ENCODE results near the gene LRRC43. TPM values are rescaled to one million over a fixed set of nuclear protein-coding genes. Genes with fewer than 3 reads are reported as not detected.

The LRRC43 gene
- total and polyA plus RNA-seq, 4 donors: 0.03 to 0.67 (median 0.13) TPM; not detected in 1

DNA sequence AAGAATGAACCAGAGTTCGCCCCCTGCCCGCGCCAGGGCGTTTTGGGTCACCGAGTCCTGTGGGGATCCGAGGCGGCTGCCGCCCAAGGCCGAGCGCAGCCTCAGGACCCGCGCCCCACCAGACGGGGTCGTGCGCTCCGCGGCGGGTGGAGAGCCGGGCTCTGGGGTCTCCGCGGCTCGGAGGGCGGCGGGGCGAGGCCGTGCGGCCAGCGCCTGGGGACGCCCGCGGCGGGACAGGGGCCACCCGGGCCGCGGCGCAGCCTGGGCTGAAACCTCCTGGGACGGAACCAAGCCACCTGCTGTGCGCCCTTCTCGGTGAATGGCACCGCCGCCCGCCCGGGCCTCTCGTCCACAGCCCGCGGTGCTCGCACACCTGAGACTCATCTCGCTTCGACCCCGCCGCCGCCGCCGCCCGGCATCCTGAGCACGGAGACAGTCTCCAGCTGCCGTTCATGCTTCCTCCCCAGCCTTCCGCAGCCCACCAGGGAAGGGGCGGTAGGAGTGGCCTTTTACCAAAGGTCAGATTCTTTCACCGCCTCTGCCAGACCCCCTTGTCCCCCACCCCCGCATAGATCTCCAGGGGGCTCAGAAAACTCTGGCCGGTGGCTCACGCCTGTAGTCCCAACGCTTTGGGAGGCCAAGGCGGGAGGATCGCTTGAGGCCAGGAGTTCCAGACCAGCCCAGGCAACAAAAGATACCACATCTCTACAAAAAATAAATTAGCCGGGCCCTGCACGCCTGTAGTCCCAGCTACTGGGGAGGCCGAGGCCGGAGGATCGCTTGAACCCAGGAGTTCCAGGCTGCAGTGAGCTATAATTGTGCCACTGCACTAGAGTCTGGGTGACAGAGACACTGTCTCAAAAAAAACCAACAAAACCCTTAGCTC is 21.5 kb downstream of the LRRC43 start:
- TF ChIP-seq HNF4G (IDR thresholded peaks at IDR 0.05) (no peak), EGR1 (IDR thresholded peaks at IDR 0.05; ENCODE audit: low read depth in 2 of 2) (no peak), TAF1 (conservative IDR thresholded peaks at IDR 0.05) (no peak), FOXA2 (IDR thresholded peaks at IDR 0.05) (no peak), YY1 (IDR thresholded peaks at IDR 0.05) (no peak), FOXA1 (IDR thresholded peaks at IDR 0.05) (no peak), RAD21 (IDR thresholded peaks at IDR 0.05) (no peak), JUND (IDR thresholded peaks at IDR 0.05) (no peak), SP1 (IDR thresholded peaks at IDR 0.05) (no peak), RXRA (IDR thresholded peaks at IDR 0.05) (no peak)
- TF ChIP-seq, protein P1, sequence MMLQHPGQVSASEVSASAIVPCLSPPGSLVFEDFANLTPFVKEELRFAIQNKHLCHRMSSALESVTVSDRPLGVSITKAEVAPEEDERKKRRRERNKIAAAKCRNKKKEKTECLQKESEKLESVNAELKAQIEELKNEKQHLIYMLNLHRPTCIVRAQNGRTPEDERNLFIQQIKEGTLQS (IDR thresholded peaks at IDR 0.05): no peak
- Histone ChIP-seq H3K4me1 (ENCODE audit: control insufficient read depth in 4 of 4, insufficient read depth in 4 of 4, low read length in 3 of 4) (peaks cover 9 to 20% (median 12%) of the 10 kb centered on the region in 4 donors), H3K27me3 (ENCODE audit: control insufficient read depth in 4 of 4, insufficient read depth in 4 of 4, low read length in 3 of 4) (peaks cover 0 to 4% (median 2%) of the 10 kb centered on the region in 4 donors), H3K9me3 (ENCODE audit: control insufficient read depth in 4 of 4, low read length in 3 of 4) (no peaks in the 10 kb centered on the region), H3K36me3 (ENCODE audit: control insufficient read depth in 4 of 4, insufficient read depth in 3 of 4, low read depth in 1 of 4, low read length in 3 of 4) (peaks cover 3 to 19% (median 10%) of the 10 kb centered on the region in 4 donors), H3K9ac (ENCODE audit: low read depth in 1 of 2, low read length in 2 of 2) (no peak overlapping the region), H3K4me3 (ENCODE audit: low read depth in 1 of 3, low read length in 3 of 3) (peak overlapping the region in 1 of 3 donors; percentile 66), H3K27ac (ENCODE audit: low read depth in 1 of 2, low read length in 2 of 2) (no peak overlapping the region)
- DNase-seq (ENCODE audit: low spot score): no peak
- 14% methylated on average over 71 of the region's 71 CpGs for WGBS

DNA sequence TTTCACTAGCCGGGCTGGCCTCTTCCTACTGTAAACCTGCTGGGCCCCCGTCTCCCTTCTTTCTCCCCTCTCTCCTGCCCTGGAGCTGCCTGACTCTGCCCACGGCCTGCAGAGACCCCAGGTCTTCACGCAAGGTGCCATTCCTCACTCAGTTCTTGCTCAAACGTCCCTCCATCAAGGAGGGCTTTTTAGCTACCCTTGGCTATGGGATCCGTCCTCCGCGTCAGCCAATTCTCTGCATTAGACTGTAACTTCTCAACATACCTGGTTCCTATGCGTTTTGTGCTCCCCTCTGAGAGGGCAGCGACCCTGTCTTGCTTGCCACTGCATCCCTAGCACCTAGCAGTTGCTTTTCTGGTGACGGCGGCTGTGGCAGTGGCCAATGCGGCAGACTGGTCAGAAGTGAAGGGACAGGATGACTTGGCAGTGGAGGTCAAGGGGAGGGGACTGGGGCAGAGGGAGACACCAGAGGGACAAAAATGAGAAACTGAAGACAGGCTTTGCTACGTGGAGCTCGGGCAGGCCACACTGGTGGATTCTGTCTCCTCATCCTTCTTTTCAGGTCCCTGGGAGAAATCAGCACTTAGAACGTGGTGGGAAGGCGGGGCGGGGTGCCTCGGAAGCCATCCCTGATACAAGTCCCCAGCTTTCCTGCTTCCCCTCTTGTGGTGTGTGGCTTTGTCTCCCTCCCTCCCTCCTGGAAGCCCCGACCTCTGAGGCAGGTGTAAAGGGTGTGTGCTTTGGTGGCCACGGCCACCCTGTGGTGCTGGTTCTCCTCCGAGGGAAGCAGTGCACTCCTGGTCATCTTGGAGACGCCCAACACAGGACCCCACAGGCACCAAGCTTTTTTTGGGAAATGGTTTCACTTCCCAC is 22.4 kb downstream of the LRRC43 start:
- Histone ChIP-seq H3K27ac (ENCODE audit: low read depth in 1 of 2, low read length in 2 of 2) (no peak overlapping the region), H3K9ac (ENCODE audit: low read depth in 1 of 2, low read length in 2 of 2) (no peak overlapping the region), H3K27me3 (ENCODE audit: control insufficient read depth in 4 of 4, insufficient read depth in 4 of 4, low read length in 3 of 4) (peaks cover 0 to 4% (median 2%) of the 10 kb centered on the region in 4 donors), H3K4me1 (ENCODE audit: control insufficient read depth in 4 of 4, insufficient read depth in 4 of 4, low read length in 3 of 4) (peaks cover 9 to 20% (median 12%) of the 10 kb centered on the region in 4 donors), H3K9me3 (ENCODE audit: control insufficient read depth in 4 of 4, low read length in 3 of 4) (no peaks in the 10 kb centered on the region), H3K36me3 (ENCODE audit: control insufficient read depth in 4 of 4, insufficient read depth in 3 of 4, low read depth in 1 of 4, low read length in 3 of 4) (peaks cover 6 to 26% (median 15%) of the 10 kb centered on the region in 4 donors), H3K4me3 (ENCODE audit: low read depth in 1 of 3, low read length in 3 of 3) (no peak overlapping the region)
- DNase-seq (ENCODE audit: low spot score): no peak
- TF ChIP-seq FOXA2 (IDR thresholded peaks at IDR 0.05) (no peak), TAF1 (conservative IDR thresholded peaks at IDR 0.05) (no peak), EGR1 (IDR thresholded peaks at IDR 0.05; ENCODE audit: low read depth in 2 of 2) (no peak), YY1 (IDR thresholded peaks at IDR 0.05) (no peak), SP1 (IDR thresholded peaks at IDR 0.05) (no peak)
- WGBS: 46% methylated on average over 23 of the region's 23 CpGs

DNA sequence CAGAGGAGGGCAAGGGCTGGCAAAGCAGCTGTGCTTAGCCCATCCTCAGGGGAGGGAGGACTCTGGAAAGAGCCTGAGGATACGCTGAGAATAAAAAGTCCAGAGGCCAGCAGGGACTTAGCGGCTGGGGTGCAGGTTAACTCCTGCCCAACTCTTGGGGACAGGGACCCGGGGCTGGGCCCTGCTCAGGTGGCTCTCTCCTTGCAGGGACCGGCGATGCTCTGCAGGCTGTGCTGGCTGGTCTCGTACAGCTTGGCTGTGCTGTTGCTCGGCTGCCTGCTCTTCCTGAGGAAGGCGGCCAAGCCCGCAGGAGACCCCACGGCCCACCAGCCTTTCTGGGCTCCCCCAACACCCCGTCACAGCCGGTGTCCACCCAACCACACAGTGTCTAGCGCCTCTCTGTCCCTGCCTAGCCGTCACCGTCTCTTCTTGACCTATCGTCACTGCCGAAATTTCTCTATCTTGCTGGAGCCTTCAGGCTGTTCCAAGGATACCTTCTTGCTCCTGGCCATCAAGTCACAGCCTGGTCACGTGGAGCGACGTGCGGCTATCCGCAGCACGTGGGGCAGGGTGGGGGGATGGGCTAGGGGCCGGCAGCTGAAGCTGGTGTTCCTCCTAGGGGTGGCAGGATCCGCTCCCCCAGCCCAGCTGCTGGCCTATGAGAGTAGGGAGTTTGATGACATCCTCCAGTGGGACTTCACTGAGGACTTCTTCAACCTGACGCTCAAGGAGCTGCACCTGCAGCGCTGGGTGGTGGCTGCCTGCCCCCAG is 23.4 kb downstream of the LRRC43 start:
- DNase-seq (ENCODE audit: low spot score): no peak
- 73% methylated on average over 27 of the region's 27 CpGs for WGBS
- Histone ChIP-seq H3K36me3 (ENCODE audit: control insufficient read depth in 4 of 4, insufficient read depth in 3 of 4, low read depth in 1 of 4, low read length in 3 of 4) (peaks cover 8 to 29% (median 17%) of the 10 kb centered on the region in 4 donors), H3K9ac (ENCODE audit: low read depth in 1 of 2, low read length in 2 of 2) (no peak overlapping the region), H3K9me3 (ENCODE audit: control insufficient read depth in 4 of 4, low read length in 3 of 4) (no peaks in the 10 kb centered on the region), H3K4me1 (ENCODE audit: control insufficient read depth in 4 of 4, insufficient read depth in 4 of 4, low read length in 3 of 4) (peaks cover 9 to 20% (median 12%) of the 10 kb centered on the region in 4 donors), H3K27me3 (ENCODE audit: control insufficient read depth in 4 of 4, insufficient read depth in 4 of 4, low read length in 3 of 4) (peaks cover 0 to 4% (median 2%) of the 10 kb centered on the region in 4 donors), H3K4me3 (ENCODE audit: low read depth in 1 of 3, low read length in 3 of 3) (no peak overlapping the region), H3K27ac (ENCODE audit: low read depth in 1 of 2, low read length in 2 of 2) (no peak overlapping the region)
- TF ChIP-seq RAD21 (IDR thresholded peaks at IDR 0.05) (no peak), HNF4A (conservative IDR thresholded peaks at IDR 0.05) (no peak), RXRA (IDR thresholded peaks at IDR 0.05) (no peak), JUND (IDR thresholded peaks at IDR 0.05) (no peak), SP1 (IDR thresholded peaks at IDR 0.05) (no peak)
- TF ChIP-seq, protein P1 (IDR thresholded peaks at IDR 0.05): no peak
- TF ChIP-seq, protein P2, sequence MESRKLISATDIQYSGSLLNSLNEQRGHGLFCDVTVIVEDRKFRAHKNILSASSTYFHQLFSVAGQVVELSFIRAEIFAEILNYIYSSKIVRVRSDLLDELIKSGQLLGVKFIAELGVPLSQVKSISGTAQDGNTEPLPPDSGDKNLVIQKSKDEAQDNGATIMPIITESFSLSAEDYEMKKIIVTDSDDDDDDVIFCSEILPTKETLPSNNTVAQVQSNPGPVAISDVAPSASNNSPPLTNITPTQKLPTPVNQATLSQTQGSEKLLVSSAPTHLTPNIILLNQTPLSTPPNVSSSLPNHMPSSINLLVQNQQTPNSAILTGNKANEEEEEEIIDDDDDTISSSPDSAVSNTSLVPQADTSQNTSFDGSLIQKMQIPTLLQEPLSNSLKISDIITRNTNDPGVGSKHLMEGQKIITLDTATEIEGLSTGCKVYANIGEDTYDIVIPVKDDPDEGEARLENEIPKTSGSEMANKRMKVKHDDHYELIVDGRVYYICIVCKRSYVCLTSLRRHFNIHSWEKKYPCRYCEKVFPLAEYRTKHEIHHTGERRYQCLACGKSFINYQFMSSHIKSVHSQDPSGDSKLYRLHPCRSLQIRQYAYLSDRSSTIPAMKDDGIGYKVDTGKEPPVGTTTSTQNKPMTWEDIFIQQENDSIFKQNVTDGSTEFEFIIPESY (IDR thresholded peaks at IDR 0.05): no peak
- TF ChIP-seq, protein P3, sequence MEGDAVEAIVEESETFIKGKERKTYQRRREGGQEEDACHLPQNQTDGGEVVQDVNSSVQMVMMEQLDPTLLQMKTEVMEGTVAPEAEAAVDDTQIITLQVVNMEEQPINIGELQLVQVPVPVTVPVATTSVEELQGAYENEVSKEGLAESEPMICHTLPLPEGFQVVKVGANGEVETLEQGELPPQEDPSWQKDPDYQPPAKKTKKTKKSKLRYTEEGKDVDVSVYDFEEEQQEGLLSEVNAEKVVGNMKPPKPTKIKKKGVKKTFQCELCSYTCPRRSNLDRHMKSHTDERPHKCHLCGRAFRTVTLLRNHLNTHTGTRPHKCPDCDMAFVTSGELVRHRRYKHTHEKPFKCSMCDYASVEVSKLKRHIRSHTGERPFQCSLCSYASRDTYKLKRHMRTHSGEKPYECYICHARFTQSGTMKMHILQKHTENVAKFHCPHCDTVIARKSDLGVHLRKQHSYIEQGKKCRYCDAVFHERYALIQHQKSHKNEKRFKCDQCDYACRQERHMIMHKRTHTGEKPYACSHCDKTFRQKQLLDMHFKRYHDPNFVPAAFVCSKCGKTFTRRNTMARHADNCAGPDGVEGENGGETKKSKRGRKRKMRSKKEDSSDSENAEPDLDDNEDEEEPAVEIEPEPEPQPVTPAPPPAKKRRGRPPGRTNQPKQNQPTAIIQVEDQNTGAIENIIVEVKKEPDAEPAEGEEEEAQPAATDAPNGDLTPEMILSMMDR (IDR thresholded peaks at IDR 0.05; ENCODE audit: low read depth, low read length, missing input control): no peak
